Measurements from ENCODE around the gene EVL.
"Not testable (repeated sequence)": the region's sequence is repeated elsewhere in the genome, so short reads cannot be mapped to it uniquely, and the experiment has no call there.

EVL gene

GRCh38 chr14:100039903-100040302, 25.3 kb upstream of the EVL start:
- DNase-seq, result no peak

DNA sequence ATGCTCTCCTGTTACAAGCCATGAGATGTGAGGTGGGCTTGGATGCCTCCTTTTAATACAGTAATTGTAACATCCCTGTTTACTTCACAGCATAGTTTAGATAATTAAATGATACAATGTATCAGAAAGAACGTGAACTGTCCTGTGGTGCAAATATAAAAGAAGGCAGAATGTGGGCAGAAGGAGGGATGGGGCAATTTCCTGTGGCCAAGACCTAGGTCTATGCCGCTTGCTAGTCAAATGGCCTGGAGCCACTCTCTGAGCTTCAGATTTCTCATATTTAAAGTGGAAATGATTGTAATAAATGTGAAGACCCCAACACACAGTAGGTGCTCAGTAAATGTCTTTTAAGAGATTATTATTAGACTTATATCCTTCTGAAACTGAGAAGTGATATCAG, 24.0 kb upstream of the EVL start:
- DNase-seq, result no peak

- no peak for DNase-seq
These were observed 22.9 kb upstream of the EVL start for GRCh38 chr14:100042286-100042685.

- no peak for DNase-seq
These were observed 19.4 kb upstream of the EVL start for GRCh38 chr14:100045642-100046344.

- no peak for DNase-seq
These were observed 17.6 kb upstream of the EVL start for GRCh38 chr14:100047600-100047999.

DNA sequence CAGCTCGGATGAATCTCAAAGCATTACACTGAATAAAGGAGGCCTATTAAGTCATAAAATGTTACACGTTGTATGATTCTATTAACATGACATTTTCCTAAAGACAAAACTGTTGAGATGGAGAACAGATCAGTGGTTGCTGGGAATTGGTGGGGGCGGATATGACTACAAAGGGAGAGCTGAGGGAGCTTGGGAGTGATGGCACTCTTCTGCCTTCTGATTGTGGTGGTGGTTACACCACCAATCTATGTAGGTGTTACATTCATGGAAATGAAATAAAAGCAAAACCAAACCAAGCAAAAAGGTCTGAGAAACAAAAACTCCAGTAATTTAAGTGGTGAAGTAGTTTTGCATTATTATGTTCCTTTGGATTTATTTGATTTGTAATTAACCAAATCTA, 16.4 kb upstream of the EVL start:
- no peak for DNase-seq

GRCh38 chr14:100049220-100049619, 16.0 kb upstream of the EVL start:
- DNase-seq, result no peak

GRCh38 chr14:100051103-100051502, 14.1 kb upstream of the EVL start:
- DNase-seq, result no peak

DNA sequence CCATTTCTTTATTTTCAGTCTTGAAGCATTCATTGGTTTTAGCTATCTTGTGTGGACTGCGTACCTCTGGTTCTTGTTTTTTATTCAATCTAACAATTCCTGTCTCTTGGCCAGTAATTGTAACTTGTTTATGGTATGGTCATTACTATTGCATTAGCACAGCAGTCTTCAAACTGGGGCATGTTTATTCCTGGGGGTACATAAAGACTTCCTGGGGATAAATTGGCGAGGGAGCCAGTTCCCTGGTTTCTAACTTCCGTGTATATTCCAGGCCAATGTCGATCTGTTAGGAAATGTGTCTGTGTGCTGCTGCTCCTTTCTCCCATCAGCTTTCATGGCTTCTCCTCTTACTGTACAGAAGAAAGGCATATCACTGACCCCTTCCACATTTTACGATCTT, 13.7 kb upstream of the EVL start:
- no peak for DNase-seq

DNA sequence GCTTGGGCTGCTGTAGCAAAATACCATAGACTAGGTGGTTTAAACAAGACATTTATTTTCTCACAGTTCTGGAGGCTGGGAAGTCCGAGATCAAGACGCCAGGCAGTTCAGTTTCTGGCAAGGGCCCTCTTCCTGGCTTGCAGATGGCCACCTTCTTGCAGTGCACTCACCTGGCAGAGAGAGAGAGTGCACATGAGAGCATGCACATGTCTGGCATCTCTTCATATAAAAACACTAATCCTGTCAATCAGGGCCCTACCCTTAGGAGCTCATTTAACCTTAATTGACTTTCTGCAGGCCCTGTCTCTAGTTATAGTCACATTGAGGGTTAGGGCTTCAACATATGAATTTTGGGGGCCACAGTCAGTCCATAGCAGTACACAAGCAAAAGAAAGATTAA, 12.4 kb upstream of the EVL start:
- DNase-seq, result no peak

DNA sequence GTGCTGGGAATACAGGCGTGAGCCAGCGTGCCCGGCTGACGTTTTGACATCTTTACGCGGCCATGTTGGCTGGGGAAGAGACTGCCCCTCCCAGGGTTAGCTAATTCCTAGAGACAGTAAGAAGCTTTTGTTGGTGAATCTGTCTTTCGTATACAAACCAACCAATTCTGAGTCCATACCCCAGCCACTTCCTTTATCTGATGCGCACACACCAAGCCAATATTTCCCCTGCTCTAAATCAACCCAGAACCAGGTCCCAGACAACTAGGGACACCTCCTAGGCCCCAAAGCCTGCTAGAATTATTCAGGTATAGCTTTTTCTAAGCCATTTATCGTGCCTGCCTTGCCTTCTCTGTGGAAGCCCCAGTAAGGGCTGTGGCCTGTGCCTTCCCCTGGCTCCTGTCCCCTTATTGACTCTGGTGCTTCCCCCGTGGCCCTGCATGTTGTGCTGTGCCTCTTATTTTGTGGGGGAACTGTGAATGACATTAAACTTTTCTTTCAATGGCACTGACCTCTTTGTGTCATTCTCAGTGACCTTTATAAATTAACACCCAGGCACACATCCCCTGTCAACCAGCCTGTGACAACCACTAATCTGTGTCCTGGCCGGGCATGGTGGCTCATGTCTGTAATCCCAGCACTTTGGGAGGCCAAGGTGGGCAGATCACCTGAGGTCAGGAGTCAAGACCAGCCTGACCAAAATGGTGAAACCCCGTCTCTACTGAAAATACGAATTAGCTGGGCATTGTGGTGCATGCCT, 10.7 kb upstream of the EVL start:
- DNase-seq, result no peak

DNA sequence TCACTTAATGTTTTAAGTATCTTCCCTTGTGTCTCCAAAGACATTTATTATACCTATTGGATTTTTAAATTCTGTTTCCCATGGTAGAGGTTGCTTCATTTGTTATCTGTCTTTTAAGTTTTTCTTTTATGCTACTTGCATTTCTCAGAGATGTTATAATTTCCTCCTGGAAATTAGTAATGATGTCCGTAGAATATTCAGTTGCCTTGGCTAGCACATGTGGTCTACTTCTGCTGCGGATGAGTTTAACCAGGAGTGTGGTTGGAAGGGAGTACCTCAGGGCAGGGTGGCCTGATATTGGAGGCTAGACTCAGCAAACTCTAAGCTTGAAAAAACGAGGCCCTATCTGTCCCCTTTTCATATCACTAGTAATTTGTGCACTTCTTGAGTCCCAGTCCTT, 8.8 kb upstream of the EVL start:
- DNase-seq, result no peak

DNA sequence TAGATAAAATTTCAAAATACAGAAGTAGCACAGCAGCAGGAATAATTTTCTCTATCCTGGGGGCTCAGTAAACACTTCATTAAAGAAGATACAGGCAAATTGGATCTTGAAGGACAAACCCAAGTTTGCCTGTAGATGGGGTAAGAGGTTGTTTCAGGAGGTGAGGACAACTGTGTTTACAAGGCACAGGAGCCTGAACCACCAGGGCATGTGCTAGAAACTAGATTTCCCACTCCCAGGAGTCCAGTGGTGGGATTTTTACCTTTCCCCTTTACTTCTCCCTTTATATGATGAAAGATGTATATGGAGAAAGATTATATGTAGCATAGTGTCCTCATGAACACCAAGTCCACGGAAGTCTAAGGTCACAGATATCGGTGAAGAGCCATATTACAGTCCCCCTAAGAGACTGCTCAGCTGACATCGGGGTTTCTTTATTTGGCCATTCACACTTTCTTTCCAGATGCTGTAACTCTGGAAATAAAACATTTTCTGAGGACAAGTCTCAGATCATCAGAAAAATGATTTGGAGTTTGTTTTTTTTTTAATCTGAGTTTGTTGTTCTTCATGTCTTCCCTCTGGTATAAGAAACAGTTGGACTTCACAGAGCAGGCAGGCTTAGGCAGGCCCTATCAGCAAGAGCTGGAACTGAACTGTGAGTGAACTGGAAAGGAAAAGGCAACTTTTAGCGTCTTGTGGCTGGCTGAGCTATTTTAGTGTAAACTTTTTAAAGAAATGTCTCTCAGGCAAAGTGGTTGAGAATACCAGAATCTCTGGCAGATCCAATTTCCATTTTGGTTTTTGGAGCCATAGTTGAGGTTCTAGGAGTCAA, 8.0 kb upstream of the EVL start:
- DNase-seq, result no peak

DNA sequence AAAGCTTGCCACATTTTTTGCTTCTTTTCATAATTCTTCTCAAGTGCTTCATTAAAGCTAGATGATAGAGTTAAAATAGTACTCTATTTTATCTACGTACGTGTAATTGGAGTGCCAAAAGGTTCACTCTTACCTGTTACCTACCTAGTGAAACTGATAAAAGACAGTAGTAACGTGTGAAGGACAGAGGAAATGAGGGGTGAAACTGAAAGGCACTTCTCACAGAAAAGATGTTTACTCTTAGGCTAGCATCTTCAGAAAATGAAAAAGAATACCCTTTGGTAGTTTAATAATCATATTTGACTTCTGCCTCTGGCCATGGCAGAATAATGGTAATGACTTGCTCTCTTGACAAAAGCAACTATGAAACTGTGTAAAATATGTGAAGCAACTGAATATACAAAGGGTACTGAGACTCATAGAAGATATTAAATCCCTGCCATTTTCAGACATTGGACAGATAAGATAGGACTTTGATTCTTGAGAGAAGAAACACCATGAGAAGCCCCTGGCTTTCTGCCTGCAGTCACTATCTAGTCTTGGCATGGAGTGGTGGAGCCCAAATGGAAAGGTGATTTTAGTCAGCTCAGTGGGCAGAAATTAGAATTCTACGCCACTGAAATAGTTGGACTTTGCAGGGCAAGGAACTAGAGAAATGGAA, 6.3 kb upstream of the EVL start:
- no peak for DNase-seq

- DNase-seq, result no peak
These were observed 5.8 kb upstream of the EVL start for GRCh38 chr14:100059438-100059781.

GRCh38 chr14:100060760-100061159, 4.5 kb upstream of the EVL start:
- no peak for DNase-seq

DNA sequence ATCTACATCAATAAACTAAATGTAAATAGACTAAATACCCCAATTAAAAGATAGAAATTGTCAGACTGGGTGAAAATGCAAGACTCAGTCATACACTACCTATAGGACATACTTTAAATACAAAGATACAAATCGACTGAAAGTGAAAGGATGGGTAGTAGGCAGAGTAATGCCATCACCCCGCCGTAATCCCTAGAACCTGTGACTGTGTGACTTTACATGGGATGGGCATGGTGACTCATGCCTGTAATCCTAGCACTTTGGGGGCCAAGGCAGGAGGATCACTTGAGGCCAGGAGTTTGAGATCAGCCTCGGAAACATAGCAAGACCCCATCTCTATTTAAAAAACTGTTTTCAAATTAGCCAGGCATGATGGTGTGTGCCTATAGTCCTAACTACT, 2.6 kb upstream of the EVL start:
- no peak for DNase-seq

GRCh38 chr14:100063314-100063941, 1.8 kb upstream of the EVL start:
- DNase-seq, result no peak

- not testable (repeated sequence) for DNase-seq
These were observed 708 bp upstream of the EVL start for GRCh38 chr14:100064335-100065092.

- DNase-seq, result no peak
These were observed 836 bp downstream of the EVL start for GRCh38 chr14:100065942-100066574.

DNA sequence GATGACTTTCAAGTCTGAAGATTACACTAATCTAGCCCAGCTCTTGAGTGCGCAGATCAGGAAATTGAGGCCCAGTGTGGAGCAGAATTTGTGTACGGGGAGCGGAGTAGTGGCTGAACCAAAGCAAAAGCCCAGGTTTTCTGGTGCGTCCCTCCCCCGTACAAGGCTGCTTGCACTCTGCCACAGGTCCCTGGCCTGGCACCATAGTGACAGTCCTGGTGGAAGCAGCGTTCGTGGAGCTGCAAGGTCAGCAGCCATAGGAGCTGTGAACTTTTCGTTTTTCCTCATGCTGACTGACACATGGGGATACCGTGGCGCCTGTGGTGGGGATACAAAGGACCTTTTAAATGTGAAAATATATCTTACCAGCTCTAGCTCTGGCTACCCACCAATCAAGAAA, 1.7 kb downstream of the EVL start:
- no peak for DNase-seq

DNA sequence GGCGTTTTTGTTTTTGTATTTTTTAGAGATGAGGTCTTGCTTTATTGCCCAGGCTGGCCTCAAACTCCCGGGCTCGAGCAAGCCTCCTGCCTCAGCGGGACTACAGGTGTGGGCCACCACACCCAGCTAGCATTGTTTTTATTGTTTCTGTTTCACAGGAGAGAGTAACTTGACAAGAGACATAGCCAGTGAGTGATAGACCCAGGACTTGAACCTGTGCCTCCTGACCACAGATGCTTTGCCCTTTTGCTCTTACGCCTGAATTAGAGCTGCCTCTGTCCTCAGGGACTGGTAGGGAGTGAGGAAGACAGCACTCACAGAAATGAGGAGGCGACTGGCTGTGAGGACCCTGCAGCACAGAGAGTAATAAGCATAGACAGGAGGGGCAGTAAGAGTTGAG, 2.3 kb downstream of the EVL start:
- no peak for DNase-seq

Data from NCI-H1436 treated with DMSO at 0.1 percent for 48 hours (cell line).